Mesothelial cell of epicardium (in vitro differentiated cells): ENCODE results near the gene FANCD2. TPM values are rescaled to one million over a fixed set of nuclear protein-coding genes. Genes with fewer than 3 reads are reported as not detected.

ENCODE experiments used
- DNase-seq, 2 experiments: peaks; one replicate each; pipeline ENCODE4 v3.0.0; 2021; ENCODE audit warnings: low spot score in 2 of 2; ENCODE audit not compliant: unreplicated experiment in 2 of 2
- H3K27ac Mint-ChIP-seq: 2 replicates; pipeline ENCODE4 v1.8.0; 2021; ENCODE audit warnings: mixed read lengths
- H3K27me3 Mint-ChIP-seq: 2 replicates; pipeline ENCODE4 v1.8.0; 2021; ENCODE audit warnings: low read depth, mixed read lengths
- H3K36me3 Mint-ChIP-seq: 2 replicates; pipeline ENCODE4 v1.8.0; 2021; ENCODE audit warnings: mixed read lengths
- H3K4me1 Mint-ChIP-seq: 2 replicates; pipeline ENCODE4 v1.8.0; 2021; ENCODE audit warnings: mixed read lengths
- H3K4me3 Mint-ChIP-seq: 2 replicates; pipeline ENCODE4 v1.8.0; 2021; ENCODE audit warnings: mild to moderate bottlenecking, moderate library complexity, mixed read lengths
- H3K9me3 Mint-ChIP-seq: 2 replicates; pipeline ENCODE4 v1.8.0; 2021; ENCODE audit warnings: mixed read lengths
- CTCF ChIP-seq: fragments of 200-600 bp; sonication (generic); IDR thresholded peaks from one replicate; pipeline ENCODE4 v1.5.0; 2021; ENCODE audit warnings: antibody characterized with exemption; ENCODE audit not compliant: unreplicated experiment
- total RNA-seq: library from RNA; stranded (reverse); gene quantifications from 3 replicates; pipeline ENCODE4 v1.2.1, GENCODE V29; 2021

Gene FANCD2
- total RNA-seq, 1 donor from 2014 or later: 17.9 TPM

GRCh38 chr3:10136426-10137005 is 110.3 kb downstream of the FANCD2 start:
- Mint-ChIP-seq H3K36me3 (no peaks in the 10 kb centered on the region), H3K9me3 (no peaks in the 10 kb centered on the region), H3K4me3 (no peak overlapping the region), H3K4me1 (no peaks in the 10 kb centered on the region), H3K27me3 (no peaks in the 10 kb centered on the region), H3K27ac (no peak overlapping the region)
- TF ChIP-seq CTCF: no peak
- no peak for DNase-seq

- peaks cover 2% of the 10 kb centered on the region for H3K4me1 Mint-ChIP-seq
- no peak for DNase-seq
- H3K9me3 Mint-ChIP-seq: no peaks in the 10 kb centered on the region
- H3K27me3 Mint-ChIP-seq: no peaks in the 10 kb centered on the region
- no peak overlapping the region for H3K4me3 Mint-ChIP-seq
- H3K27ac Mint-ChIP-seq: no peak overlapping the region
- TF ChIP-seq CTCF: no peak
- H3K36me3 Mint-ChIP-seq: no peaks in the 10 kb centered on the region
Observed at GRCh38 chr3:10137178-10137577, 110.9 kb downstream of the FANCD2 start.

GRCh38 chr3:10140996-10141546 is 114.8 kb downstream of the FANCD2 start:
- no peak for TF ChIP-seq CTCF
- Mint-ChIP-seq H3K4me1 (peaks cover 20% of the 10 kb centered on the region), H3K9me3 (no peaks in the 10 kb centered on the region), H3K27ac (no peak overlapping the region), H3K36me3 (peaks cover 8% of the 10 kb centered on the region), H3K27me3 (no peaks in the 10 kb centered on the region), H3K4me3 (peak overlapping the region; percentile 91)
- no peak for DNase-seq

- no peaks in the 10 kb centered on the region for H3K27me3 Mint-ChIP-seq
- no peaks in the 10 kb centered on the region for H3K9me3 Mint-ChIP-seq
- H3K4me1 Mint-ChIP-seq: peaks cover 22% of the 10 kb centered on the region
- H3K36me3 Mint-ChIP-seq: peaks cover 14% of the 10 kb centered on the region
- peak overlapping the region; percentile 81 for H3K27ac Mint-ChIP-seq
- DNase-seq: no peak
- no peak for TF ChIP-seq CTCF
- peak overlapping the region; percentile 91 for H3K4me3 Mint-ChIP-seq
Observed at GRCh38 chr3:10142707-10143560, 116.7 kb downstream of the FANCD2 start.

- H3K4me3 Mint-ChIP-seq: no peak overlapping the region
- H3K36me3 Mint-ChIP-seq: peaks cover 30% of the 10 kb centered on the region
- TF ChIP-seq CTCF: no peak
- DNase-seq: no peak
- no peaks in the 10 kb centered on the region for H3K27me3 Mint-ChIP-seq
- H3K27ac Mint-ChIP-seq: peak overlapping the region; percentile 60
- H3K9me3 Mint-ChIP-seq: no peaks in the 10 kb centered on the region
- peaks cover 22% of the 10 kb centered on the region for H3K4me1 Mint-ChIP-seq
Observed at GRCh38 chr3:10145685-10146084, 119.4 kb downstream of the FANCD2 start.
